ENCODE data around the gene CHST6. TPM values are rescaled to one million over a fixed set of nuclear protein-coding genes. Genes with fewer than 3 reads are reported as not detected.

The CHST6 gene
- total and polyA plus RNA-seq, 2 of the 8 experiments (the other 6 are each of a cell fraction or from before 2014, with no cell fraction given), result 18.2 to 25.4 TPM

DNA sequence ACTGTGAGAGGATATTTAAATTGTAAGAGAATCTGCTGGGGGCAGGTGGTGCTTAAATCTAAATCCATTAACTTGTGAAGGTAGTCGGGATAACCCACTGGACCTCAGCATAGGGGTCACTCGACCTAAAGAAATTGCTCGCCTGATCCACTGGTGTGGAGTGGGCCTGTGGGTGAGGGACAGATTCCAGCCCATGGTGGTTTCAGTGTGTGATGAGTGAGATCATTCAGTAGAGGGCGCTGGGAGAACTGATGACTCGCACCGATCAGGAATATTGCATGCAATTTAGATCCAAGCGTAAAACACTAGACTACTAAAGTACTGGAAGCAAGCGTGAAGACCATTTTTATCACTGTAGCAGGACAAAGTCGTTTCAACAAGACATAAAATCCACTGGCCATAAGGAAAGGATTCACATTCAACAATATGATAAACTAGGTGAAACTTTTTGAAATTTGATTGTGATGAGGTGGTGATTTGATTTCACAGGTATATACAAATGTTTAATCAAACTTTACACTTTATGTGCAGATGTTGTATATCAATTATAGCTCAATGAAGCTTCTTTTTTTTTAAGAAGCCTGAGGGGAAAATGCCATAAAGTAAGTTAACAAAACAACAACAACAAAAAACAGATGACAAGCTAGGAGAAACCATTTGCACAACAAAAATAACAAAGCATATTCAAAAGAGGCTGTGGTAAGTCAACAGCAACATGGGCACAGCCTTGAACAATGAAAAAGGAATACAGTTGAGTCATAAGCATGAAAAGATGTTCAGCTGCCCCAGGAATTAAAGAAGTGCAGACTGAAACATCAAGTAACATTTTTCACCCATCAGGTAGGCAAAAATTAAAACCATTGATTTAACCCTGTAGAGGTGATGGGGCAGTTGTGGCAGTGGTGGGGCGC lies 23.3 kb downstream of the CHST6 start (continued):
- TF ChIP-seq, protein P1, sequence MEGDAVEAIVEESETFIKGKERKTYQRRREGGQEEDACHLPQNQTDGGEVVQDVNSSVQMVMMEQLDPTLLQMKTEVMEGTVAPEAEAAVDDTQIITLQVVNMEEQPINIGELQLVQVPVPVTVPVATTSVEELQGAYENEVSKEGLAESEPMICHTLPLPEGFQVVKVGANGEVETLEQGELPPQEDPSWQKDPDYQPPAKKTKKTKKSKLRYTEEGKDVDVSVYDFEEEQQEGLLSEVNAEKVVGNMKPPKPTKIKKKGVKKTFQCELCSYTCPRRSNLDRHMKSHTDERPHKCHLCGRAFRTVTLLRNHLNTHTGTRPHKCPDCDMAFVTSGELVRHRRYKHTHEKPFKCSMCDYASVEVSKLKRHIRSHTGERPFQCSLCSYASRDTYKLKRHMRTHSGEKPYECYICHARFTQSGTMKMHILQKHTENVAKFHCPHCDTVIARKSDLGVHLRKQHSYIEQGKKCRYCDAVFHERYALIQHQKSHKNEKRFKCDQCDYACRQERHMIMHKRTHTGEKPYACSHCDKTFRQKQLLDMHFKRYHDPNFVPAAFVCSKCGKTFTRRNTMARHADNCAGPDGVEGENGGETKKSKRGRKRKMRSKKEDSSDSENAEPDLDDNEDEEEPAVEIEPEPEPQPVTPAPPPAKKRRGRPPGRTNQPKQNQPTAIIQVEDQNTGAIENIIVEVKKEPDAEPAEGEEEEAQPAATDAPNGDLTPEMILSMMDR (IDR thresholded peaks at IDR 0.05; ENCODE audit: control extremely low read depth in 1 of 3, insufficient read depth in 1 of 3, low read depth in 1 of 3, low read length in 3 of 3), result peak; percentile 70 to 83 (median 72)
- TF ChIP-seq NRF1 (IDR thresholded peaks at IDR 0.05; ENCODE audit: low read depth, low read length) (no peak), JUND (IDR thresholded peaks at IDR 0.05; ENCODE audit: low read length) (peak; percentile 66), SRF (IDR thresholded peaks at IDR 0.05; ENCODE audit: low read depth, low read length) (no peak), CREB1 (IDR thresholded peaks at IDR 0.05) (0 out of 2 replicates have a peak, but pooled peaks have one; percentile 75), BACH1 (IDR thresholded peaks at IDR 0.05; ENCODE audit: low read length) (peak; percentile 67)
